GM19468 (cell line): ENCODE results near the gene GSTT4.
"Not testable (repeated sequence)": the region's sequence is repeated elsewhere in the genome, so short reads cannot be mapped to it uniquely, and the experiment has no call there.

Experiments used
- ATAC-seq: cut with Tn5 transposase; IDR thresholded peaks from one replicate; pipeline ENCODE4 v1.9.1; 2021; ENCODE audit warnings: mild to moderate bottlenecking, moderate library complexity, moderate number of reproducible peaks; ENCODE audit not compliant: unreplicated experiment; ENCODE audit errors: extremely low read depth

The GSTT4 gene

GRCh38 chr22:23993581-23994177 is 11.6 kb downstream of the GSTT4 start:
- ATAC-seq, result not testable (repeated sequence)

DNA sequence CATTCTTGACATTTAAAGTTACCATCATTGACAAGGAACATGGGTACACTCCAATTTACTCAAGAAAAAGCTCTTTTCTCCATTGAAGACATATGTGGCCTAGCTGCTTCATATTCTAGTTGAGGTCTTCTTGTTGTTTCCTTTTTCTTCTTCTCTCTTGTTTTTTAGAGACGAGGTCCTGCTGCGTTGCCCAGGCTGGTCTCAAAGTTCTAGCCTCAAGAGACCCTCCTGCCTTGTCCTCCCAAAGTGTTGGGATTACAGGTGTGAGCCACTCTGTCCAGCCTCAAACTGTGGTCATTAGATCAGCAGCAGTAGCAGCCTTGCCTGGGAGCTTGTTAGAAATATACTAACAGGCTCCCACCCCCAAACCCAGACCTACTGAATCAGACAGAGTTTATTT is 12.2 kb downstream of the GSTT4 start:
- not testable (repeated sequence) for ATAC-seq

DNA sequence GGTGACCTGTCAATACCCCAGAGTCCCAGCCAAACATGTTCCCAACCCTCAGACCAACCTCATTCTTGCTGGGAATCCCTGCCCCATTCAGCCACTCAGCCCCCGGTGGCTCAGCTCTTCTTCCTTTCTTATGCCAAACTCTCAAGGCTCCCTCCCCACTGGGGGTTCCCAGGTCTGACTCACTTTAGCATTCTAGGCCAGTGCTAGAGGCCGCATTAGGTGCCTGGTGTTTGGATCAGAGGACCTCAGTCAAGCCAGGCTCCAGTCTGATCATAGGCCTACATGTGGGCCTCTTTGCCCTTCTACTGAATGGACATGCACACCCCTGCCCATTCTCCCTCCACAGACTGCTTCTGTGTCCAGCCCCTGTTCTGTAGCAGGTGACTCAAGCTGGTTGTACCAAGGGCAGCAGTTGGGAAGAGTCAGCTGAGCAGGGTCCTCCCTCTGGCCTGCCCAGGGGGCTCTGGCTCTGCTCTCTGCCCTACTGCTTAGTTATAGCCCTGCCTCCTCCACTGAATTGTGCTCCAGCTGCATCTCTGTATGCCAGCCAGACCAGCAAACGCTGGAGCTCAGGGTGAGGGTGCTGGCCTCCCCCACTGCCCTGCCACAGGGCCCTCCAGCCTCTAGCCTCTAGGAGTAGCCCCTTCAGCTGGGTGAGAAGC is 15.5 kb downstream of the GSTT4 start:
- ATAC-seq, result not testable (repeated sequence)

- ATAC-seq, result not testable (repeated sequence)
These were observed 18.6 kb downstream of the GSTT4 start for GRCh38 chr22:23986538-23987178.

- not testable (repeated sequence) for ATAC-seq
These were observed 19.2 kb downstream of the GSTT4 start for GRCh38 chr22:23986089-23986488.

DNA sequence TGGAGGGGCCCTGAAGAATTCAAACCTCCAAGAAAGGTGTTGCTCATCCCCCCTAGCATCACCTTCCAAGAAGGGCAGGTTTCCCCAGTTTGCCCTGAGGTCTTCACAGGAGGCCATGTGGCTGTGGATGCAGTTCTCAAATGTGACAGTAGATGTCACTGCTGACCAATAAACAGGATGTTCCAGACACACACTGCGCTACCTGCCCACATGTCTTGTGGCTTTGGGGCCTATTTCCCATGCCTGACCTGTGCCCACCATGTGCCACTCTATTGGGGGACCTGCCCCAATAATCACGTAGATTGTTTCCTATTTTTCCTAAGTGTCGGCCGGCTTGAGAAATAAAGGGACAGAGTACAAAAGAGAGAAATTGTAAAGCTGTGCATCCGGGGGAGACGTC is 20.8 kb downstream of the GSTT4 start:
- ATAC-seq, result no peak

DNA sequence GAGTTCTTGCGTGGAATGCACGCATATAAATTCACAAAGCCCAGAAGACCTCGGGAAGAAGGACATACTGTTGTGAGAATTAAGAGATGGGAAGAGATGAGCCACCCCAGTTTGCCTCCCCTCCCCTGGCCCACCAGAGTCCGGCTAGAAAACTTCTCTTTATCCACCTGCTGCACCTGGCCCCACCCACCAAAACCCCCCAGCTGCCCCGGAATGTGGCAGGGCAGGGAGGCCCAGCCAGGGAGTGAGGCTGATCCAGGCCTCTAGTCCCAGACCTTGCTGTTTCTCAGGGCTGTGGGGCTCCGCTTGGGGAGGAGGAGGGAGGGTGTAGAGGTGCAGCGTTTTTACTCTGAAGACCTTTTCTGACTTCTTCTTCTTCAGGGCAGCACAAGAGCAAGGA is 24.7 kb downstream of the GSTT4 start:
- not testable (repeated sequence) for ATAC-seq

GRCh38 chr22:23979557-23980240 is 25.6 kb downstream of the GSTT4 start, which contains the start of gene GSTT2:
Gene GSTT2, plus strand, starts transcription at chr22:23980134.
- not testable (repeated sequence) for ATAC-seq

DNA sequence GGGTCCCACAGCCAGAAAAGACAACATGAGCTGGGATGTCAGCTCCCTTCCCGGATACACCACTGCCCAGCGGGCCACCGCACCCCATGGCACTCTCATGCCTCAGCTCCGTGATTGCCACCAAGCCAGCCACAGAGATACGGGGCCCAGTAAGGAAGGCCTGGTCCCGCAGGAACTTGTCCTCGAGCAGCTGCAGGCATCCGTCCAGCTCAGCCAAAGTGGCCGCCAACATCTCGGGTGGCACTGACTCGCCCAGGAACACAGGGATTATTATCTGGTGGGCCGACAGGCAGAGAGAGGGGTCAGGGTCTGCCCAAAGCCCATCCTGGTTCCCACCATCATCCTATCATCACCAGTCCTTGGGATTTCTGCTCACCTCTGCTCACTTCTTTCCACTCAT is 27.9 kb downstream of the GSTT4 start:
- not testable (repeated sequence) for ATAC-seq

GRCh38 chr22:23974836-23975352 is 30.4 kb downstream of the GSTT4 start:
- ATAC-seq, result not testable (repeated sequence)

- peak; percentile 76 for ATAC-seq
These were observed 30.9 kb downstream of the GSTT4 start, which contains the start of gene DDT for GRCh38 chr22:23974345-23974744. Gene DDT, minus strand, starts transcription at chr22:23974441. Its CDS starts 27 bp downstream, at chr22:23974414.

DNA sequence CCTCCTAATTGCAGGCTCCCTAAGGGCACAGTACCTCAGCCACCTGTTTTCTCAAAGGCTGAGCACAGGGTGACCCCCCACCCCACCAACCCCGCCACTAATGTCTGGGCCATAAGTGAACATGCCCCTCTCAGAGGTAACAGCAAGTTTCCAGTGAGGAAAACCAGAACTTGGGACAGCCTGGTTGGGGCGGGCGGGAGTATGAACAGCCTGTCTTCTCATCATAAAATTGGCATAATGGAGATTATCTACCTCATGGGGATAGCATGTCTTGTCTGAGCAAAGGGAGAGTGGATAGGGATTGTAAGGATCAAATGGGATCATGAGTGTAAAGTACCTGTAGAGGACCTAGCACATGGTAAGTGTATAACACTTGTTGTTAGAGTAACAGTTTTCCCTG is 33.3 kb downstream of the GSTT4 start:
- not testable (repeated sequence) for ATAC-seq

DNA sequence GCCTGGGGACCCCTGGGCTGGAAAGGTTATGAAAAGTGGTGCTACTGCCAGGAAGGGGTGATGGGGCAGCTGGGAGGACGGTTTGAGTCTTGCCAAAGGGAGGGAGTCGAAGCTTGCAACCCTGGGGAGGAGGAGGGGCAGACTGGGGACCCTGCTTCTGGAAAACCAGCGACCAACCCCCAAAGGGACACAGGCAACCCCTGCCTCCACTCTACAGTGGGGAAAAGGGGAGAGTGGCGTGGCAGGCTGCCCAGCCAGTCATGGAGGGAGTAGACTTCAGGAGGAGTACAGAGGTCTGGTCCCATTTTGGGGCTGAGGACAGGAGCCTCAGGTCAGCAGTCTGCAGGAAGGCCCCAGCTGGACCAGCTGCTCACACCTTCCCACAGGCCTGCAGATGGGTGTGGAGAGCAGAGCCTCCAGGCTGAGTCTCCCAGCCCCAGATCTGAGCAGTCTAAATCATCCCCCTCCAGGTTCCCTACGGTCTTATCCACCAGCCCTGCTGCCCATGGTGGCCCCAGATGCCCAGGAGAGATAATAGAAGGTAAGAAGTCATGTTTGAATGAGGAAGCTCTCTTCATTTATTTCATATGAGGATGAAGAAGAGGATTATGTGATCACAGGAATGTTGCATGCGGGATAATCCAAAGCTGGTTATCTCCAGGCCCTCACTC is 34.3 kb downstream of the GSTT4 start:
- ATAC-seq, result no peak

GRCh38 chr22:23970201-23970641 is 35.0 kb downstream of the GSTT4 start:
- no peak for ATAC-seq

GRCh38 chr22:23969071-23969470 is 36.2 kb downstream of the GSTT4 start:
- ATAC-seq, result no peak

DNA sequence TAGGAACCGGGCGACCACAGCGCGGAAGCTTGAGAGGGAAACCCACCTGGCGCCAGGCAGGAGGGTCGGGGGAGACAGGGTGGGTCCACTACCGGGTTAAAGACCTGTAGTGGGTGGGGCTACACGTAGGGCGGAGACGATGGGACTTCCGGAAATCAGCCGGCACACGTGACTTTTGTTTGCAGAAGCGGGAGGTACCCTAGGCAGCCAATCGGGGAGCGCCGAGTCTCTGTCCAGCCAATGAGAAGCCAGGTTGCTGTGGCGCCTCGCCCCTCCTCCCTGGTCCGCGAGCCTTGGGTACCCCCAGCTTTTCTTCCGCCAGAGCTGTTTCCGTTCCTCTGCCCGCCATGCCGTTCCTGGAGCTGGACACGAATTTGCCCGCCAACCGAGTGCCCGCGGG is 38.7 kb downstream of the GSTT4 start, which contains the start of gene DDTL:
Gene DDTL, plus strand, starts transcription at position 321 of the 400 bp plus-strand sequence. Its CDS starts 27 bp downstream, at position 348.
- peak; percentile 84 for ATAC-seq

- ATAC-seq, result not testable (repeated sequence)
These were observed 39.2 kb downstream of the GSTT4 start for GRCh38 chr22:23966094-23966493.

DNA sequence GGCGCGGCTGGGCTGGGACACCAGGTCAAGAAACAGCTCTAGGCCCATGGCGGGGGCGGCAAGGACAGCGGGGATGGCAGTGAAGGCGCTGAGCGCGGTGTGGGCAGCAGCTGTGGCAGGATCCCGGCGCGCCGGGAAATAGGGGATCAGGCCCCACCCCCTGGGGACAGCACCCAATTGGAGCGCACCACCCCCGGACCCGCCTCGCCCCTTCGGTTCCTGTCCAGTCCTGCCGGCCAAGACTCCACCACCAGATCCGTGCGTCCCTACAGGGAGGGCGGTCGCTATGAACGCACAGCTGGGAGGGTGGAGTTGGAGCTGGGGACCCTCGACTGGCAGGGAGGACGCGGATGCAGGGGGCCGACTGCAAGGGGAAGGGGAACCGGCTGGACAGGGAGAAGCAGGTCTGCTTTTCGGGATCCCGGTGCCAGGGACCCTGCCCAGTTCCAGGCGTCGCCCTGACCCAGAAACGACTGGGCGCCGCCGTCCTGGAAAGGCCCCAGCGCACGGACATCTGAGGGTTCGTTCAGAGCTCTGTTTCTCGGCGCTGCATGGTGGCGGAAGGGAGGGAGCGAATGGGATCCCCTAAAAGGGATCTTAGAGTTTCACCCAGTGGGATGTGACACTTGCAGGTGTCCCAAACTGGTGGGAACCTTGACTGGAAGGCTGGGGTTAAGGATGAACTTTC is 44.0 kb downstream of the GSTT4 start, which contains the start of gene GSTT2B:
Gene GSTT2B, minus strand, starts transcription at position 112 of the 688 bp plus-strand sequence. Its CDS starts 64 bp downstream, at position 48.
- ATAC-seq, result not testable (repeated sequence)
